ENCODE measurements around the gene NELFA.
"Not testable (repeated sequence)": the region's sequence is repeated elsewhere in the genome, so short reads cannot be mapped to it uniquely, and the experiment has no call there.

NELFA gene

GRCh38 chr4:2024683-2025082, 15.9 kb upstream of the NELFA start:
- ChIA-PET CTCF (no interaction called here), POLR2A (ENCODE audit: low non-redundant PET) (no interaction called here)
- no peak overlapping the region for H3K27ac ChIP-seq
- DNase-seq (ENCODE audit: low spot score), result no peak
- TF ChIP-seq, protein P1, sequence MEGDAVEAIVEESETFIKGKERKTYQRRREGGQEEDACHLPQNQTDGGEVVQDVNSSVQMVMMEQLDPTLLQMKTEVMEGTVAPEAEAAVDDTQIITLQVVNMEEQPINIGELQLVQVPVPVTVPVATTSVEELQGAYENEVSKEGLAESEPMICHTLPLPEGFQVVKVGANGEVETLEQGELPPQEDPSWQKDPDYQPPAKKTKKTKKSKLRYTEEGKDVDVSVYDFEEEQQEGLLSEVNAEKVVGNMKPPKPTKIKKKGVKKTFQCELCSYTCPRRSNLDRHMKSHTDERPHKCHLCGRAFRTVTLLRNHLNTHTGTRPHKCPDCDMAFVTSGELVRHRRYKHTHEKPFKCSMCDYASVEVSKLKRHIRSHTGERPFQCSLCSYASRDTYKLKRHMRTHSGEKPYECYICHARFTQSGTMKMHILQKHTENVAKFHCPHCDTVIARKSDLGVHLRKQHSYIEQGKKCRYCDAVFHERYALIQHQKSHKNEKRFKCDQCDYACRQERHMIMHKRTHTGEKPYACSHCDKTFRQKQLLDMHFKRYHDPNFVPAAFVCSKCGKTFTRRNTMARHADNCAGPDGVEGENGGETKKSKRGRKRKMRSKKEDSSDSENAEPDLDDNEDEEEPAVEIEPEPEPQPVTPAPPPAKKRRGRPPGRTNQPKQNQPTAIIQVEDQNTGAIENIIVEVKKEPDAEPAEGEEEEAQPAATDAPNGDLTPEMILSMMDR (conservative IDR thresholded peaks at IDR 0.05; ENCODE audit: low read depth), result no peak

- CTCF ChIA-PET, result interaction anchor here (1.4 kb wide), 1 partner anchor 11 kb away, joined by 3 read pairs; no protein-coding TSS in a partner anchor
- POLR2A ChIA-PET (ENCODE audit: low non-redundant PET); DNase-seq (ENCODE audit: low spot score); H3K27ac ChIP-seq: not testable (repeated sequence)
Measured at GRCh38 chr4:2021358-2022018, 12.7 kb upstream of the NELFA start.

DNA sequence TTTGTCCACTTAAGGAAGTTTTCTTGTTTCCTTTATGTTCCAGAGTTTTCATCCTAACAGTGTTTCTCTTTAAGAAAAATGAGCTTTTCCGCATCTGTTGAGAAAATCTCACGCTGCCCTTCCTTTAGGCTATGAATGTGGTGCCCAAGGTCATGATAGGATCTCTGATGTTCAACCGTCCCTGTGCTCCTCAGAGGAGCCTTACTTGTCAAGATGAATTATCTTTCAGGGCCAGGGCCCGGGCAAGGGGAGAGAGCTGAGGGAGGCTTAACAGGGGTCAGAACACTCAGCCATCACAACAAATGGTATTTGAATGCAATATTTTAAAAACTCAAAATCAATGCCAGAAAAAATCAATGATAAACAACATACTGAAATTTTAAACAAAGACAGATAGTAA, 6.2 kb upstream of the NELFA start:
- H3K27ac ChIP-seq, result no peak overlapping the region
- ChIA-PET CTCF (interaction anchor here (0.5 kb wide), 1 partner anchor 134 kb away, joined by 3 read pairs; no protein-coding TSS in a partner anchor), POLR2A (ENCODE audit: low non-redundant PET) (no interaction called here)
- TF ChIP-seq, protein P1 (conservative IDR thresholded peaks at IDR 0.05; ENCODE audit: low read depth), result no peak
- DNase-seq (ENCODE audit: low spot score), result no peak

DNA sequence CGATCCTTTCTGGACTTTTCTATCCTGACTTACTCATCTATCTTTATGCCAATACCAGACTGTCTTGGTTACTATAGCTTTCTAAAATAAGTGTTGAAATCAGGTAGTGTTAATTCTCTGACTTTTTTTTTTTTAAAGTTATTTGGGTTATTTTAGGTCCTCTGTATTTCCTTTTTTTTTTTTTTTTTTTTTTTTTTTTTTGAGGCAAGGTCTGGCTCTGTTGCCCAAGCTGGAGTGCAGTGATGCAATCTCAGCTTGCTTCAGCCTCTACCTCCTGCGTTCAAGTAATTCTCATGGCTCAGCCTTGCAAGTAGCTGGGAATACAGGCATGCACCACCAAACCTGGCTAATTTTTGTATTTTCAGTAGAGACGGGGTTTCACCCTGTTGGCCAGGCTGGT, 2.8 kb upstream of the NELFA start:
- no peak for DNase-seq (ENCODE audit: low spot score)
- no peak overlapping the region for H3K27ac ChIP-seq
- ChIA-PET CTCF (no interaction called here), POLR2A (ENCODE audit: low non-redundant PET) (no interaction called here)
- TF ChIP-seq, protein P1 (conservative IDR thresholded peaks at IDR 0.05; ENCODE audit: low read depth), result no peak

- TF ChIP-seq, protein P1 (conservative IDR thresholded peaks at IDR 0.05; ENCODE audit: low read depth), result peak; percentile 24
- CTCF ChIA-PET, result interaction anchor here (1.5 kb wide), 1 partner anchor 12 kb away, joined by 3 read pairs; no protein-coding TSS in a partner anchor
- DNase-seq (ENCODE audit: low spot score), result peak; percentile 55
- peak overlapping the region; percentile 97 for H3K27ac ChIP-seq
- POLR2A ChIA-PET (ENCODE audit: low non-redundant PET), result no interaction called here
Measured at GRCh38 chr4:2009651-2010233, 968 bp upstream of the NELFA start.

DNA sequence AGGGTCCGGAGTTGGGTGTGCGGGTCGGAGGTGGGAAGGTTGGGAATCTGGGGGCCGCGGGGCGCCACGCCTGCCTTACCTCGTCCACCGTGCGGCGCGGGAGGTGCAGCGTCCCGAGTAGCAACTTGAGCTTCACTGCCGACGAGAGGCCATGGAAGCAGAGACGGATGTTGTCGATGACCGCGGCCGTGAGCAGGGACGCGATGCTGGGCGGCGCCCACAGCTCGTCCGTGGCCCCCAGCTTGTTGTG, 178 bp downstream of the NELFA start:
- ChIA-PET POLR2A (ENCODE audit: low non-redundant PET) (no interaction called here), CTCF (no interaction called here)
- H3K27ac ChIP-seq, result peak overlapping the region; percentile 97
- DNase-seq (ENCODE audit: low spot score), result no peak
- TF ChIP-seq, protein P1 (conservative IDR thresholded peaks at IDR 0.05; ENCODE audit: low read depth), result no peak

DNA sequence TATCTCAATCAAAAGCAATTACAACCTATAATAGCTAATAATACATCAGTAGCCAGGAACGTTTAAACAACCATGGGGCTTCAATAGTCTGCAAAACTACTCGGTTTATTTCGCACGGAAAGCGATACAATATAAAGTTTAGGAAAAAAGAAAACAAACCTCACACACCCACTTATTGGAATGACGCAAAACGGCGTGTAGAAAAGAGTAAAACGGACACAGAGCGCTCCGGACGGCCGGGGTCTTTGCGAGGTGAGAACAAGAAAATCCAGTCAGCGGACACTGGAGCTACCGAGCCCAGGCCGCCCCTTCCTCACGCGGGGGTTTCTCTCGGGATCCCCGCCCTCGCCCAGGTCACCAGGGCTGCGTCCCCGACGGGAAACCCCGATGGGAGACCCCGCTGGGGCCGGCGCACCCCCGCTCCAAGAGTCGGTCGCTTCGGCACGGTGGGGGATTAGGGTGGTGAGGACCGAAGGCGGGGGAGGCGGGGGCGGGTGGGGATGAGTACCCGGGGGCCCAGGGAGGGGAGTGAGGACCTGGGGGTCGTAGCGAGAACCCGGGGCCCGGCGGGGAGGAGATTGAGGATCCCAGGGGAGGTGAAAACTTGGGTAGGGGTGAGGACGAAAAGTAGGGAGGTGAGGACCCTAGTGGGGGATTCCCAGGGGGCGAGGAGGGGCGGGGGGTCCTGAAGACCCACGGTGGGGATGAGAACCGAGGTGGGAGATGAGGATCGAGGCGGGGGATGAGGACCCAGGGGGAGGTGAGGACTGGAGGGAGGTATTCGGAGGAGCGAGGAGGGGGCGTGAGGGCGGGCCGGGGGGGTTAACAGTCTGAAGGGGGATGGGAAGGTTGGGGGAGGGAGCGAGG, 737 bp downstream of the NELFA start:
- H3K27ac ChIP-seq, result peak overlapping the region; percentile 97
- POLR2A ChIA-PET (ENCODE audit: low non-redundant PET), result no interaction called here
- CTCF ChIA-PET, result no interaction called here
- DNase-seq (ENCODE audit: low spot score), result peak; percentile 10
- TF ChIP-seq, protein P1 (conservative IDR thresholded peaks at IDR 0.05; ENCODE audit: low read depth), result no peak

All from RWPE1 (cell line).